H1 (cell line): Measurements from ENCODE around the gene ANO6. TPM values are rescaled to one million over a fixed set of nuclear protein-coding genes. Genes with fewer than 3 reads are reported as not detected.

ENCODE experiments used
- CREB1 ChIP-seq: IDR thresholded peaks from 2 replicates; pipeline ENCODE4 v1.6.1; 2012; ENCODE audit warnings: inconsistent platforms
- EGR1 ChIP-seq: IDR thresholded peaks from 2 replicates; pipeline ENCODE4 v1.6.1; 2011; ENCODE audit warnings: low read depth, low read length, borderline replicate concordance
- JUN ChIP-seq: IDR thresholded peaks from 2 replicates; pipeline ENCODE4 v1.6.1; 2011; ENCODE audit warnings: low read depth, mild to moderate bottlenecking, improper control_type of control experiment, low read length
- SIRT6 ChIP-seq: IDR thresholded peaks from one replicate; pipeline ENCODE4 v1.7.1; 2012; ENCODE audit warnings: low read length, inconsistent platforms
- polyA plus RNA-seq, 7 experiments: library from polyadenylated mRNA; depleted of rRNA in 3 of 7; stranded (reverse) in 5 of 7; unstranded in 2 of 7; fragments of >200 nt in 5 of 7; fragments of 200-250 nt in 2 of 7; gene quantifications; 1 replicate in 5 of 7; 2 replicates in 1 of 7; 4 replicates in 1 of 7; pipeline versions ENCODE4 v1.2.1 to v1.2.3, GENCODE V29; 2011 to 2013; ENCODE audit warnings: missing spikeins in 2 of 7, mixed read lengths in 2 of 7
- total RNA-seq: library from RNA; stranded (reverse); fragmentation: NEBNext Ultra II Directional; extraction: Animal tissue kit (Norgen Biotek cat#: 25700); gene quantifications from 2 replicates; pipeline ENCODE4 v1.2.1, GENCODE V29; 2021

ANO6 gene
- total and polyA plus RNA-seq, 2 of the 8 experiments (the other 6 are each of a cell fraction or from before 2014, with no cell fraction given) = 15.1 to 39.7 TPM

DNA sequence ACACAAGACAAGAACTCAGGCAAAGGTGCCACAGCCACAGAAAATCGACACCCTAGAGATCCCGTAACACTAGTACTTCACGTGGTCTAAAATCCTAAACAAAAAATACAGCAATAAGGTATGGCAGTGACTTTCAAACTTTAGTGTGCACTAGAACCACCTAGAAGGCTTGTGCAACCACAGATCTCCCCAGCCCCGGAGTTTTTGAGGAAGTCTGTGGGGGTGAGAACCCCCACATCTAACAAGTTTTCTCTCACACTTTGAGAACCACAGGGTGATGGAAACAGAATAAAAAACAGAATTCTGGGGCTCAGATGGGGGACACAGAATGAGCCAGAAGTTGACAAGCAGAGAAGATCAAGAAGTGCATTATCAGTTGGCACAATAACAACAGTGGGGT lies 254.0 kb downstream of the ANO6 start (continued):
- no peak for TF ChIP-seq EGR1
- no peak for TF ChIP-seq SIRT6
- TF ChIP-seq JUN = no peak
- TF ChIP-seq CREB1 = no peak
